ENCODE data around the gene FHIT.

GRCh38 chr3:60919296-60919695 lies 332.0 kb downstream of the FHIT start:
- TF ChIP-seq, protein P1, sequence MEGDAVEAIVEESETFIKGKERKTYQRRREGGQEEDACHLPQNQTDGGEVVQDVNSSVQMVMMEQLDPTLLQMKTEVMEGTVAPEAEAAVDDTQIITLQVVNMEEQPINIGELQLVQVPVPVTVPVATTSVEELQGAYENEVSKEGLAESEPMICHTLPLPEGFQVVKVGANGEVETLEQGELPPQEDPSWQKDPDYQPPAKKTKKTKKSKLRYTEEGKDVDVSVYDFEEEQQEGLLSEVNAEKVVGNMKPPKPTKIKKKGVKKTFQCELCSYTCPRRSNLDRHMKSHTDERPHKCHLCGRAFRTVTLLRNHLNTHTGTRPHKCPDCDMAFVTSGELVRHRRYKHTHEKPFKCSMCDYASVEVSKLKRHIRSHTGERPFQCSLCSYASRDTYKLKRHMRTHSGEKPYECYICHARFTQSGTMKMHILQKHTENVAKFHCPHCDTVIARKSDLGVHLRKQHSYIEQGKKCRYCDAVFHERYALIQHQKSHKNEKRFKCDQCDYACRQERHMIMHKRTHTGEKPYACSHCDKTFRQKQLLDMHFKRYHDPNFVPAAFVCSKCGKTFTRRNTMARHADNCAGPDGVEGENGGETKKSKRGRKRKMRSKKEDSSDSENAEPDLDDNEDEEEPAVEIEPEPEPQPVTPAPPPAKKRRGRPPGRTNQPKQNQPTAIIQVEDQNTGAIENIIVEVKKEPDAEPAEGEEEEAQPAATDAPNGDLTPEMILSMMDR (IDR thresholded peaks at IDR 0.05): no peak
- TF ChIP-seq POLR2AphosphoS5 (IDR thresholded peaks at IDR 0.05): no peak

Data from transverse colon (tissue), 4 donors.